HTR-8/SVneo (cell line): ENCODE data around the gene LSM14B.
A peak's percentile ranks its signal among the peaks of the same experiment; 100 is the strongest.

Source experiments
- DNase-seq: peaks from one replicate; pipeline ENCODE4 v3.0.0; 2011; ENCODE audit warnings: low spot score, mixed read lengths; ENCODE audit not compliant: insufficient read length
- FAIRE-seq: peaks from 2 replicates; lab custom pipeline; 2011; peaks lifted over from hg19 to GRCh38; lab: Jason Lieb, UNC

Gene LSM14B

GRCh38 chr20:62129731-62130531 lies 7.7 kb downstream of the LSM14B start:
- FAIRE-seq = peak; percentile 75
- DNase-seq = no peak

- FAIRE-seq = peak; percentile 31
- DNase-seq = no peak
These were observed 9.5 kb downstream of the LSM14B start for GRCh38 chr20:62131560-62132320.

- FAIRE-seq (no peak), DNase-seq (no peak)
These were observed 10.1 kb downstream of the LSM14B start for GRCh38 chr20:62132421-62132820.

- FAIRE-seq = no peak
These were observed 11.0 kb downstream of the LSM14B start for GRCh38 chr20:62133051-62133845.

GRCh38 chr20:62133864-62134263 lies 11.6 kb downstream of the LSM14B start:
- FAIRE-seq = peak; percentile 49
- no peak for DNase-seq

More at GRCh38 chr20:62133051-62133845, 11.0 kb downstream of the LSM14B start:
- DNase-seq = no peak

- FAIRE-seq (peak; percentile 65), DNase-seq (no peak)
These were observed 12.5 kb downstream of the LSM14B start for GRCh38 chr20:62134735-62135231.

GRCh38 chr20:62135573-62136266 lies 13.4 kb downstream of the LSM14B start:
- no peak for DNase-seq
- no peak for FAIRE-seq

GRCh38 chr20:62136283-62137091 lies 14.2 kb downstream of the LSM14B start:
- peak; percentile 89 for DNase-seq
- FAIRE-seq = peak; percentile 60

GRCh38 chr20:62137092-62137384 lies 14.8 kb downstream of the LSM14B start:
- FAIRE-seq (no peak), DNase-seq (no peak)

GRCh38 chr20:62137478-62138203 lies 15.4 kb downstream of the LSM14B start:
- FAIRE-seq (peak; percentile 4), DNase-seq (no peak)

- FAIRE-seq (peak; percentile 46), DNase-seq (no peak)
These were observed 15.9 kb downstream of the LSM14B start for GRCh38 chr20:62138204-62138543.

- DNase-seq (no peak), FAIRE-seq (no peak)
These were observed 16.6 kb downstream of the LSM14B start for GRCh38 chr20:62138912-62139311.

- no peak for FAIRE-seq
- no peak for DNase-seq
These were observed 17.4 kb downstream of the LSM14B start for GRCh38 chr20:62139636-62140035.

- peak; percentile 44 for FAIRE-seq
- DNase-seq = no peak
These were observed 18.7 kb downstream of the LSM14B start for GRCh38 chr20:62141043-62141396.

GRCh38 chr20:62141397-62142251 lies 19.3 kb downstream of the LSM14B start:
- FAIRE-seq (peak; percentile 72), DNase-seq (no peak)

- FAIRE-seq (peak; percentile 26), DNase-seq (no peak)
These were observed 20.2 kb downstream of the LSM14B start for GRCh38 chr20:62142252-62143080.
